NCI-H1105 treated with DMSO at 0.1 percent for 48 hours (cell line): ENCODE results near the gene ELOA2.
"Not testable (repeated sequence)": the region's sequence is repeated elsewhere in the genome, so short reads cannot be mapped to it uniquely, and the experiment has no call there.

Experiments used
- DNase-seq: peaks from one replicate; lab custom pipeline; 2025; lab: John Stamatoyannopoulos, UW

Gene ELOA2

DNA sequence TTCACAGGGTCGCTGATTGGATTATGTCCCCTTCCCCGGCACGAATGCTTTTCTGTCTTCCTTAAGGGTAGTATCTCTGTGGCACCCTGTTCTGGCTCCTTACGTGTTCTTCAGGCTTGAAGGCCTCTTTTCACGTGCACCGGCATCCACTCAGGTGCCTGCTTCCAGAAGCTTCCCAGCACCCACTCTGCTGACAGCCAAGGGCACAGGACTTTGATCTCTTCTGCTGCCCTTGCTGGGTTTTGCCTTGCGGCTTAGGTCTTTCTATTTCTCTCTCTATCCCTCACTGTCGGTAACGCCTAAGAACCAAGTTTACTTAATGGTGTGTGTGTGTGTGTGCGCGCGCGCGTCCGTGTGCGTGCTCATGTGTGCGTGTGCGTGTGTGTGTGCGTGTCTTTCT is 14.7 kb downstream of the ELOA2 start:
- DNase-seq, result not testable (repeated sequence)

GRCh38 chr18:47019870-47020269 is 15.6 kb downstream of the ELOA2 start:
- DNase-seq, result not testable (repeated sequence)
